H1 (cell line): ENCODE data around the gene TSC1. TPM values are rescaled to one million over a fixed set of nuclear protein-coding genes. Genes with fewer than 3 reads are reported as not detected.

ENCODE experiments used
- CTCF ChIA-PET: fragments of 300-600 bp; sonication (Branson Sonifier 250); formaldehyde crosslinking; loops from one replicate; lab custom pipeline; 2021; ENCODE audit not compliant: partially characterized antibody; lab: Charles Lee
- POLR2A ChIA-PET: fragments of 300-600 bp; sonication (Branson Sonifier 250); formaldehyde crosslinking; loops from one replicate; lab custom pipeline; 2021; ENCODE audit warnings: inconsistent platforms; ENCODE audit not compliant: partially characterized antibody; lab: Charles Lee
- DNase-seq, 2 experiments: peaks; one replicate each; pipeline versions ENCODE4 v3.0.0 to v3.0.0-alpha.2; 2010 to 2022; ENCODE audit warnings: low spot score in 2 of 2, low read depth in 1 of 2, mixed read lengths in 1 of 2
- FAIRE-seq: peaks from 2 replicates; lab custom pipeline; 2011; peaks lifted over from hg19 to GRCh38; lab: Jason Lieb, UNC
- H2AFZ ChIP-seq: 2 replicates; pipeline ENCODE4 v1.8.1; 2012; ENCODE audit warnings: low read length, inconsistent platforms
- H2AK5ac ChIP-seq: 2 replicates; pipeline ENCODE4 v1.6.1; 2013; ENCODE audit warnings: low read depth, low read length
- H2BK120ac ChIP-seq: replicated peaks from 2 replicates; pipeline ENCODE3; 2013; ENCODE audit warnings: low read depth, low read length, inconsistent platforms
- H2BK12ac ChIP-seq: 2 replicates; pipeline ENCODE4 v1.6.1; 2013; ENCODE audit warnings: low read depth, low read length
- H2BK15ac ChIP-seq: 2 replicates; pipeline ENCODE4 v1.6.1; 2013; ENCODE audit warnings: low read length
- H2BK20ac ChIP-seq: 2 replicates; pipeline ENCODE4 v1.6.1; 2013; ENCODE audit warnings: low read length
- H2BK5ac ChIP-seq: 2 replicates; pipeline ENCODE4 v1.6.1; 2013; ENCODE audit warnings: low read depth, low read length
- H3K14ac ChIP-seq: 2 replicates; pipeline ENCODE4 v1.6.1; 2013; ENCODE audit warnings: inconsistent platforms; ENCODE audit not compliant: insufficient read length
- H3K18ac ChIP-seq: 2 replicates; pipeline ENCODE4 v1.6.1; 2013; ENCODE audit warnings: low read length; ENCODE audit errors: extremely low read depth
- H3K23ac ChIP-seq: 2 replicates; pipeline ENCODE4 v1.6.1; 2013; ENCODE audit warnings: inconsistent platforms; ENCODE audit not compliant: insufficient read length
- H3K23me2 ChIP-seq: 2 replicates; pipeline ENCODE4 v1.6.1; 2013; ENCODE audit warnings: low read depth, low read length
- H3K27ac ChIP-seq: 2 replicates; pipeline ENCODE4 v1.6.1; 2011; ENCODE audit warnings: low read depth, low read length, inconsistent platforms
- H3K27me3 ChIP-seq, 4 experiments: replicated peaks in 1 of 4; 1 replicate in 1 of 4; 2 replicates in 3 of 4; pipeline versions ENCODE4 v1.6.1 to v1.8.1; 2011 to 2013; ENCODE audit warnings: low read length in 3 of 4, mild to moderate bottlenecking in 3 of 4, inconsistent platforms in 2 of 4, mixed read lengths in 2 of 4, moderate library complexity in 1 of 4; ENCODE audit not compliant: control insufficient read depth in 3 of 4, insufficient read depth in 3 of 4; ENCODE audit errors: extremely low read depth in 1 of 4
- H3K36me3 ChIP-seq, 4 experiments: 2 replicates each; pipeline versions ENCODE4 v1.6.1 to v1.8.1; 2011 to 2013; ENCODE audit warnings: mild to moderate bottlenecking in 4 of 4, low read length in 3 of 4, moderate library complexity in 2 of 4, control low read depth in 1 of 4, inconsistent platforms in 1 of 4; ENCODE audit not compliant: insufficient read depth in 4 of 4, control insufficient read depth in 2 of 4
- H3K4ac ChIP-seq: replicated peaks from 2 replicates; pipeline ENCODE3; 2013; ENCODE audit warnings: low read length, low read depth, mixed read lengths, inconsistent platforms; ENCODE audit not compliant: insufficient read length
- H3K4me1 ChIP-seq, 4 experiments: replicated peaks in 1 of 4; 1 replicate in 1 of 4; 2 replicates in 3 of 4; pipeline versions ENCODE4 v1.6.1 to v1.8.1; 2011 to 2013; ENCODE audit warnings: low read length in 3 of 4, inconsistent platforms in 2 of 4, mixed read lengths in 1 of 4; ENCODE audit not compliant: insufficient read depth in 4 of 4, control insufficient read depth in 3 of 4
- H3K4me2 ChIP-seq, 2 experiments: 2 replicates each; pipeline versions ENCODE4 v1.6.1 to v1.8.1; 2011 to 2013; ENCODE audit warnings: low read depth in 2 of 2, low read length in 2 of 2, control low read depth in 1 of 2, inconsistent platforms in 1 of 2, mild to moderate bottlenecking in 1 of 2; ENCODE audit not compliant: insufficient read depth in 1 of 2
- H3K4me3 ChIP-seq, 4 experiments: fragments of 200-600, 300-600 bp in 1 of 4; sonication (generic), shearing (Covaris generic), sonication (Bioruptor Twin) in 1 of 4; 2 replicates each; pipeline versions ENCODE4 v1.5.1 to v1.8.1; 2011 to 2016; ENCODE audit warnings: low read length in 4 of 4, low read depth in 3 of 4, control low read depth in 2 of 4, inconsistent platforms in 2 of 4, mild to moderate bottlenecking in 2 of 4, mixed read lengths in 1 of 4, moderate library complexity in 1 of 4; ENCODE audit not compliant: insufficient read depth in 2 of 4; ENCODE audit errors: extremely low read depth in 1 of 4
- H3K56ac ChIP-seq: replicated peaks from 2 replicates; pipeline ENCODE3; 2013; ENCODE audit warnings: low read depth, mild to moderate bottlenecking, mixed read lengths, low read length, inconsistent platforms; ENCODE audit not compliant: insufficient read length
- H3K79me1 ChIP-seq: 2 replicates; pipeline ENCODE4 v1.6.1; 2013; ENCODE audit warnings: low read depth, low read length, control low read depth
- H3K79me2 ChIP-seq, 2 experiments: 2 replicates each; pipeline versions ENCODE4 v1.6.1 to v1.8.1; 2012 to 2013; ENCODE audit warnings: low read length in 2 of 2, mild to moderate bottlenecking in 2 of 2, inconsistent platforms in 1 of 2; ENCODE audit not compliant: insufficient read depth in 2 of 2, control insufficient read depth in 1 of 2
- H3K9ac ChIP-seq, 4 experiments: replicated peaks in 1 of 4; 1 replicate in 1 of 4; 2 replicates in 3 of 4; pipeline versions ENCODE4 v1.6.1 to v1.8.1; 2011 to 2013; ENCODE audit warnings: low read depth in 3 of 4, low read length in 3 of 4, control low read depth in 2 of 4, mild to moderate bottlenecking in 2 of 4, moderate library complexity in 2 of 4, inconsistent platforms in 1 of 4; ENCODE audit errors: extremely low read depth in 1 of 4
- H3K9me3 ChIP-seq, 2 experiments: 2 replicates each; pipeline versions ENCODE4 v1.6.1 to v1.8.1; 2012 to 2013; ENCODE audit warnings: mild to moderate bottlenecking in 2 of 2, moderate library complexity in 2 of 2, control low read depth in 1 of 2, inconsistent platforms in 1 of 2, low read depth in 1 of 2, low read length in 1 of 2, mixed read lengths in 1 of 2; ENCODE audit not compliant: insufficient read depth in 2 of 2
- H4K20me1 ChIP-seq, 2 experiments: replicated peaks in 1 of 2; 2 replicates each; pipeline versions ENCODE3 to v1.8.1; 2011 to 2013; ENCODE audit warnings: inconsistent platforms in 2 of 2, low read length in 2 of 2, mild to moderate bottlenecking in 1 of 2; ENCODE audit not compliant: insufficient read depth in 2 of 2, control insufficient read depth in 1 of 2
- H4K5ac ChIP-seq: 2 replicates; pipeline ENCODE4 v1.6.1; 2013; ENCODE audit warnings: low read length, low read depth, mixed read lengths, inconsistent platforms; ENCODE audit not compliant: insufficient read length
- H4K8ac ChIP-seq: 2 replicates; pipeline ENCODE4 v1.8.0; 2013; ENCODE audit warnings: mild to moderate bottlenecking, moderate library complexity, low read length, inconsistent platforms; ENCODE audit not compliant: insufficient read depth; ENCODE audit errors: extremely low read depth
- H4K91ac ChIP-seq: replicated peaks from 2 replicates; pipeline ENCODE3; 2013; ENCODE audit warnings: low read length, mixed read lengths, inconsistent platforms; ENCODE audit not compliant: insufficient read length
- BACH1 ChIP-seq: IDR thresholded peaks from 2 replicates; pipeline ENCODE4 v1.6.1; 2012; ENCODE audit warnings: low read length, improper control_type of control experiment
- CBX8 ChIP-seq: fragments of 300-800, 300-1000 bp; sonication (generic); IDR thresholded peaks from 2 replicates; pipeline ENCODE4 v1.7.1; 2016; ENCODE audit warnings: low read depth, low read length, borderline replicate concordance
- CEBPB ChIP-seq: IDR thresholded peaks from 2 replicates; pipeline ENCODE4 v1.6.1; 2012; ENCODE audit warnings: low read depth, low read length
- CHD1 ChIP-seq: IDR thresholded peaks from 2 replicates; pipeline ENCODE4 v1.6.1; 2012; ENCODE audit warnings: low read depth, low read length, improper control_type of control experiment
- CTBP2 ChIP-seq: IDR thresholded peaks from 2 replicates; pipeline ENCODE4 v1.7.0; 2011; ENCODE audit warnings: borderline replicate concordance, mild to moderate bottlenecking, moderate library complexity, mixed read lengths, low read length; ENCODE audit not compliant: insufficient read depth, insufficient read length
- GTF2F1 ChIP-seq: IDR thresholded peaks from 2 replicates; pipeline ENCODE4 v1.6.1; 2012; ENCODE audit warnings: low read depth, low read length, improper control_type of control experiment, borderline replicate concordance
- HDAC6 ChIP-seq: IDR thresholded peaks from one replicate; pipeline ENCODE4 v1.7.1; 2012; ENCODE audit warnings: low read depth, mild to moderate bottlenecking, inconsistent platforms, low read length, moderate library complexity
- KDM5A ChIP-seq: fragments of 200-600 bp; IDR thresholded peaks from 2 replicates; pipeline ENCODE4 v1.7.1; 2012; ENCODE audit warnings: mild to moderate bottlenecking, low read length, inconsistent platforms, mixed read lengths
- POU5F1 ChIP-seq: IDR thresholded peaks from 2 replicates; pipeline ENCODE4 v1.6.1; 2011; ENCODE audit warnings: low read depth, mild to moderate bottlenecking, low read length, moderate library complexity
- SIX5 ChIP-seq: IDR thresholded peaks from 2 replicates; pipeline ENCODE4 v1.6.1; 2011; ENCODE audit warnings: mild to moderate bottlenecking, low read depth, low read length
- SUZ12 ChIP-seq: fragments of 200-600 bp; sonication (generic); IDR thresholded peaks from 2 replicates; pipeline ENCODE4 v1.6.1; 2012; ENCODE audit warnings: mild to moderate bottlenecking, inconsistent platforms, low read length, moderate library complexity, mixed read lengths
- TAF1 ChIP-seq: IDR thresholded peaks from 2 replicates; pipeline ENCODE4 v1.6.1; 2011; ENCODE audit warnings: mild to moderate bottlenecking, low read depth, low read length
- YY1 ChIP-seq: IDR thresholded peaks from 2 replicates; pipeline ENCODE4 v1.6.1; 2011; ENCODE audit warnings: low read depth, mild to moderate bottlenecking, low read length
- WGBS, 2 experiments: shearing (Covaris generic) in 1 of 2; methylation state at CpG; one replicate each; pipeline versions ENCODE4 v1.1.6 to v1.1.7; 2013 to 2015; ENCODE audit warnings: low lambda C conversion rate in 2 of 2, mixed read lengths in 2 of 2, inconsistent platforms in 1 of 2, low coverage in 1 of 2, missing lambda C conversion rate in 1 of 2; ENCODE audit not compliant: insufficient replicate concordance in 2 of 2, insufficient coverage in 1 of 2, insufficient read length in 1 of 2; ENCODE audit errors: extremely low coverage in 1 of 2, missing lambda C conversion rate in 1 of 2; 5-methylcytosine and 5-hydroxymethylcytosine counted together
- polyA plus RNA-seq, 7 experiments: library from polyadenylated mRNA; depleted of rRNA in 3 of 7; stranded (reverse) in 5 of 7; unstranded in 2 of 7; fragments of >200 nt in 5 of 7; fragments of 200-250 nt in 2 of 7; gene quantifications; 1 replicate in 5 of 7; 2 replicates in 1 of 7; 4 replicates in 1 of 7; pipeline versions ENCODE4 v1.2.1 to v1.2.3, GENCODE V29; 2011 to 2013; ENCODE audit warnings: missing spikeins in 2 of 7, mixed read lengths in 2 of 7
- total RNA-seq: library from RNA; stranded (reverse); fragmentation: NEBNext Ultra II Directional; extraction: Animal tissue kit (Norgen Biotek cat#: 25700); gene quantifications from 2 replicates; pipeline ENCODE4 v1.2.1, GENCODE V29; 2021
- TF ChIP-seq, protein P1 (sequence below): IDR thresholded peaks from 2 replicates; pipeline ENCODE4 v1.6.1; 2011; ENCODE audit warnings: low read length, improper control_type of control experiment

Gene TSC1
- total and polyA plus RNA-seq, 2 of the 8 experiments (the other 6 are each of a cell fraction or from before 2014, with no cell fraction given): 37.2 to 46.0 TPM

DNA sequence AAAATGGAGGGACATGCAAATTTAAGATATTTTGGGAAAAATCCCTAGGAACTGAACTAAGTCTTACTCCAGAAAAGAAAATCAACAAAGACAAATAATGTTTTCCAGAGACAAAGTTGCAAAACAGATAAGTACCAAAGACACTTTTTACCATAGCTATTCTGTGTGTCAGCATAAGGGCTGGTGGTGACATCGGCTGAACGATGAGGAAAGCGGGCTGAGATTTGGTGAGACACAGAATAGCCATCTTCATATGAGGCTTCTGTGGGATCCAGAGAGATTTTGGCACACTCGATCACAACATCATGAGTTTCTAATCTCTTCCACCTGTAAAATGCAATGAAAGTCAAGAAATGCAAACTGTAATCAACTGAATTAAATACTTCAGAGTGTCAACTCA lies 32.3 kb downstream of the TSC1 start:
- Histone ChIP-seq H2BK5ac (no peak overlapping the region), H2BK20ac (no peak overlapping the region), H3K23ac (no peak overlapping the region), H3K14ac (no peak overlapping the region), H2BK120ac (no peak overlapping the region), H3K56ac (no peak overlapping the region), H3K4me3 (no peak overlapping the region), H2BK12ac (no peak overlapping the region), H3K27me3 (no peaks in the 10 kb centered on the region), H4K91ac (no peak overlapping the region), H3K9ac (no peak overlapping the region), H3K4me2 (no peak overlapping the region), H3K23me2 (no peaks in the 10 kb centered on the region), H4K8ac (no peak overlapping the region), H3K4ac (no peak overlapping the region), H3K18ac (no peak overlapping the region), H2AFZ (no peak overlapping the region), H3K9me3 (no peaks in the 10 kb centered on the region), H2AK5ac (no peak overlapping the region), H3K79me2 (no peaks in the 10 kb centered on the region), H3K27ac (no peak overlapping the region), H3K36me3 (peaks cover 7 to 34% (median 23%) of the 10 kb centered on the region in 4 experiments; a peak in 7 of 8 replicates), H4K20me1 (no peaks in the 10 kb centered on the region), H4K5ac (no peak overlapping the region), H3K4me1 (no peaks in the 10 kb centered on the region), H2BK15ac (no peak overlapping the region), H3K79me1 (no peaks in the 10 kb centered on the region)
- FAIRE-seq (no peak), DNase-seq (no peak)
- CTCF ChIA-PET: interaction anchor here (9.0 kb wide), 1 partner anchor 9 kb away, joined by 80 read pairs; no protein-coding TSS in a partner anchor
- POLR2A ChIA-PET: no interaction called here
- WGBS, 2 experiments: 82% methylated on average over 4 of the region's 4 CpGs; no CpG with 5 or more reads in 1 of the 2 experiments
- TF ChIP-seq POU5F1: no peak
- no peak for TF ChIP-seq GTF2F1
- TF ChIP-seq CHD1: no peak
- TF ChIP-seq SUZ12: no peak
- TF ChIP-seq CEBPB: no peak
- no peak for TF ChIP-seq KDM5A
- TF ChIP-seq SIX5: no peak
- TF ChIP-seq, protein P1, sequence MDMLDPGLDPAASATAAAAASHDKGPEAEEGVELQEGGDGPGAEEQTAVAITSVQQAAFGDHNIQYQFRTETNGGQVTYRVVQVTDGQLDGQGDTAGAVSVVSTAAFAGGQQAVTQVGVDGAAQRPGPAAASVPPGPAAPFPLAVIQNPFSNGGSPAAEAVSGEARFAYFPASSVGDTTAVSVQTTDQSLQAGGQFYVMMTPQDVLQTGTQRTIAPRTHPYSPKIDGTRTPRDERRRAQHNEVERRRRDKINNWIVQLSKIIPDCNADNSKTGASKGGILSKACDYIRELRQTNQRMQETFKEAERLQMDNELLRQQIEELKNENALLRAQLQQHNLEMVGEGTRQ: no peak
- TF ChIP-seq CTBP2: no peak
- TF ChIP-seq YY1: no peak
- no peak for TF ChIP-seq TAF1
- TF ChIP-seq HDAC6: no peak
- no peak for TF ChIP-seq BACH1
- no peak for TF ChIP-seq CBX8
